Panc1 (cell line): ENCODE data around the gene GRAMD1B. TPM values are rescaled to one million over a fixed set of nuclear protein-coding genes. Genes with fewer than 3 reads are reported as not detected.
A peak's percentile ranks its signal among the peaks of the same experiment; 100 is the strongest.

Source experiments
- ATAC-seq: fragments of 200-7000 bp; cut with Tn5 transposase; 2 replicates; pipeline ENCODE4 v1.9.1; 2020; ENCODE audit warnings: mild to moderate bottlenecking, moderate library complexity
- BruUV-seq: library from RNA; stranded (reverse); fragments of 400-500 nt; replicated peaks from 2 replicates; lab custom pipeline; 2021; lab: Mats Ljungman, UMichigan
- CTCF ChIA-PET: fragments of 300-600 bp; sonication (Branson Sonifier 250); formaldehyde crosslinking; loops from one replicate; lab custom pipeline; 2022; ENCODE audit warnings: antibody characterized with exemption; lab: Charles Lee
- POLR2A ChIA-PET: fragments of 300-600 bp; sonication (Branson Sonifier 250); formaldehyde crosslinking; loops from one replicate; lab custom pipeline; 2022; ENCODE audit warnings: antibody characterized with exemption; lab: Charles Lee
- DNase-seq: peaks from one replicate; pipeline ENCODE4 v3.0.0-alpha.2; 2010; ENCODE audit warnings: low read depth, low spot score
- H3K27ac ChIP-seq: 2 replicates; pipeline ENCODE4 v1.5.1; 2011; ENCODE audit warnings: mild to moderate bottlenecking, low read length, inconsistent platforms
- H3K27me3 ChIP-seq: fragments of 200-500 bp; sonication (Bioruptor generic); 2 replicates; pipeline ENCODE4 v1.6.0; 2014; ENCODE audit warnings: low read length, inconsistent platforms; ENCODE audit not compliant: control insufficient read depth, insufficient read depth
- H3K36me3 ChIP-seq: fragments of 200-500 bp; sonication (Bioruptor generic); 2 replicates; pipeline ENCODE4 v1.5.1; 2014; ENCODE audit warnings: inconsistent platforms, mild to moderate bottlenecking, low read length, moderate library complexity; ENCODE audit not compliant: control insufficient read depth, insufficient read depth
- H3K4me1 ChIP-seq: 2 replicates; pipeline ENCODE4 v1.5.1; 2011; ENCODE audit warnings: inconsistent platforms, mild to moderate bottlenecking, low read length, moderate library complexity; ENCODE audit not compliant: control insufficient read depth, insufficient read depth
- H3K4me3 ChIP-seq, 2 experiments: 2 replicates each; pipeline ENCODE4 v1.5.1; 2011 to 2012; ENCODE audit warnings: low read depth in 2 of 2, low read length in 2 of 2, mild to moderate bottlenecking in 2 of 2, inconsistent platforms in 1 of 2, moderate library complexity in 1 of 2
- H3K9me3 ChIP-seq: fragments of 200-500 bp; sonication (Bioruptor generic); 2 replicates; pipeline ENCODE4 v1.5.1; 2014; ENCODE audit warnings: low read depth, mild to moderate bottlenecking, inconsistent platforms, low read length, moderate library complexity; ENCODE audit not compliant: control insufficient read depth, insufficient read depth
- CTCF ChIP-seq: fragments of 450-650 bp; IDR thresholded peaks from 2 replicates; pipeline ENCODE4 v1.5.1; 2017; ENCODE audit warnings: mild to moderate bottlenecking
- POLR2AphosphoS5 ChIP-seq: IDR thresholded peaks from 2 replicates; pipeline ENCODE4 v1.6.1; 2012; ENCODE audit warnings: mild to moderate bottlenecking, low read depth, low read length, moderate library complexity
- REST ChIP-seq, 2 experiments: IDR thresholded peaks; 2 replicates each; pipeline ENCODE4 v1.6.1; 2011 to 2012; ENCODE audit warnings: low read depth in 2 of 2, control low read depth in 1 of 2, low read length in 1 of 2, mild to moderate bottlenecking in 1 of 2, moderate library complexity in 1 of 2; ENCODE audit not compliant: insufficient read depth in 1 of 2
- SIN3A ChIP-seq: IDR thresholded peaks from 2 replicates; pipeline ENCODE4 v1.6.1; 2012; ENCODE audit warnings: low read depth, mild to moderate bottlenecking, low read length, moderate library complexity, borderline replicate concordance; ENCODE audit not compliant: insufficient read depth
- TCF7L2 ChIP-seq: IDR thresholded peaks from 2 replicates; pipeline ENCODE4 v1.6.1; 2011; ENCODE audit warnings: mild to moderate bottlenecking, low read depth, low read length, inconsistent platforms
- in situ Hi-C: cut with HindIII; loops from 2 replicates; pipeline ENCODE4 v1.10.0; 2016; ENCODE audit warnings: low sequenced_read_pairs, low pct_unique_long_range_greater_than_20kb
- intact Hi-C: fragments of 100-400 bp; cut with micrococcal nuclease; formaldehyde crosslinking; loops from one replicate; pipeline ENCODE4 v1.10.0; 2022; ENCODE audit not compliant: unreplicated experiment
- total RNA-seq: library from RNA; stranded (reverse); gene quantifications from one replicate; pipeline ENCODE4 v1.2.1, GENCODE V29; 2021; ENCODE audit not compliant: unreplicated experiment

GRAMD1B gene
- total RNA-seq, 1 experiment from 2014 or later, result 0.46 TPM

DNA sequence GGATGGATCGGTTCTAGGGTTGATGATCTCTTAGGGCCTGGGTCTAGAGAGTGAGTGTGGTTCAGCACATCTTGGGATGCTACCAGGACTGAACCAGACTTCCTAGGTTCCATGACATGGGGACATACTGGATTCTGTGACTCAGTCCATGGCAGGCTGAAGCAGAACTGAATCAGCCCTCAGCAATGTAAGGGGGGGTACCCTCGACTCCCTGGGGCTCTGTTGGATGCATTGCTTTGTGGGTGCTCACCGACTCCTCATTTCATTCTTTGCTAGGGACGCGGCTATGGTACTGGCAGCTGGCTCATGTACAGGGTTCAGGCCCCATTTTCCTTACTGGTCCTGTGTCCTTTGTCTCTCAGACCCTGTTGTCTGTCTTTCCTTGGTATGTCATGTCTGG lies 733 bp upstream of the GRAMD1B start:
- H3K4me3 ChIP-seq, result no peak overlapping the region
- no peaks in the 10 kb centered on the region for H3K9me3 ChIP-seq
- no peaks in the 10 kb centered on the region; the same call in 1 of the 2 replicates for H3K36me3 ChIP-seq
- no peak for TF ChIP-seq POLR2AphosphoS5
- BruUV-seq, result no TSS peak
- peaks cover 37% of the 10 kb centered on the region for H3K27me3 ChIP-seq
- ChIA-PET POLR2A (no interaction called here), CTCF (no interaction called here)
- ATAC-seq, result no peak
- no peaks in the 10 kb centered on the region for H3K4me1 ChIP-seq
- no peak overlapping the region for H3K27ac ChIP-seq
- intact Hi-C loops, result no loop called here
- in situ Hi-C loops, result no loop called here
- DNase-seq, result no peak

DNA sequence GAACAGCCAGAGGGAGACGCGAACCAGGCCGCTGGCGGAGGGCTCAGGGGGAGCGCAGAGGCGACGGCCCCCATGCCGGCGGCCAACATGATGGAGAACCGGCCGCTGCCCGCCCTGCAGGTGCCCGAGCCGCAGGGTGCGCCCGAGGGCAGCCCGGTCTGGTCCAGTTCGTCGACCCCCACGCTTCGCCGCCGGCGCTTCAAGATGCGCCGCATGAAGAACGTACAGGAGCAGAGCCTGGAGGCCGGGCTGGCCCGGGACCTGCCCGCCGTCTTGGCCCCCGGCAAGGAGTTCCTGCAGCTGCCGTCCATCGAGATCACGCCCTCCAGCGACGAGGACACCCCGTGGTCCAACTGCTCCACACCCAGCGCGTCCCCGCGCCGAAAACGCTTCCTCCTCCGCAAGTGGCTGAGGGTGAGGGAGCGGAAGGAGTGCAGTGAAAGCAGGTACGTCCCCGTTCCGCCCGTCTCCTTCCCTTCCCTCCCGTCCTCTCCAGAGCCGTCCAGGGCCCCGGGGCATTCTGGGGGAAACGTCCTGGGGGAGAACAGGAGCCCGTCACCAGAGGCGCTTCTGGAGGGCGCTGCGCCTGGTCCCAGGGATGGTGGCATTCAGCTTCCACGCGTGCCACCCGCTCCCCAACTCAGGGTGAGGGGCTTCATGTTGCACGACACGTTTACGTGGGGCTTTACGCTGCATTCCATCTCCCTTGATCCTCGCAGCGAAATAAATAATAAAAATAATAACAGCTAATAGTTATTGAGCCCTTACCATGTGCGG lies 840 bp downstream of the GRAMD1B start:
- ChIA-PET POLR2A (no interaction called here), CTCF (interaction anchor here (0.6 kb wide), 1 partner anchor 1243 kb away, joined by 5 read pairs; the partner anchor contains the start of gene SPA17)
- ATAC-seq (peak; percentile 42), DNase-seq (no peak)
- intact Hi-C loops, result no loop called here
- Histone ChIP-seq H3K27me3 (peaks cover 22% of the 10 kb centered on the region), H3K27ac (no peak overlapping the region), H3K4me1 (no peaks in the 10 kb centered on the region), H3K4me3 (peak overlapping the region; percentile 36 to 38), H3K36me3 (no peaks in the 10 kb centered on the region; the same call in 1 of the 2 replicates), H3K9me3 (no peaks in the 10 kb centered on the region)
- TF ChIP-seq REST (IDR thresholded peaks at IDR 0.05; ENCODE audit: insufficient read depth in 1 of 2, low read depth in 2 of 2, low read length in 1 of 2), result no peak
- no peak for TF ChIP-seq TCF7L2
- no peak for TF ChIP-seq POLR2AphosphoS5
- no peak; the same call in 1 of the 2 replicates for TF ChIP-seq CTCF
- no peak for TF ChIP-seq SIN3A
- in situ Hi-C loops, result no loop called here
- BruUV-seq, result no TSS peak

DNA sequence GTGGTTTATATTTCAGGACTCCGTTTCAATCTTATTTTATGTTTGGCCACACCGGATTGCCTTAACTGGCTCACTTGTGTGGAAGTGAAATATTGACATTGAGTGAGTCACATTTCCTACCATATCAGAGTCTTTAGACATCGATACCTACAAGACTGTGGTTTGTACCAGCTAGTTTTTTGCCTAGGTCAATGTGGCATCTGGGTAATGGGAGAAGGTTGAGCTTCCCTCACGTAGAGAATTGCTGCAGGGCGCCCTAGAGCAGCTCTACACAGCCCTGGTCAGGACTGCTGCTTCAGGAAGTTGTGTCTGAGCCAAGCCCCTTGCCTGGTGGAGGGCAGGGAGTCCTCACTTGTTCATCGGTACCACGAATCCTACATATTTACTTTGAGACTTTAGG lies 1.6 kb downstream of the GRAMD1B start:
- in situ Hi-C loops, result no loop called here
- Histone ChIP-seq H3K9me3 (no peaks in the 10 kb centered on the region), H3K27ac (no peak overlapping the region), H3K27me3 (peaks cover 16% of the 10 kb centered on the region), H3K36me3 (no peaks in the 10 kb centered on the region), H3K4me3 (no peak overlapping the region; a peak in 1 of 4 replicates), H3K4me1 (no peaks in the 10 kb centered on the region)
- intact Hi-C loops, result no loop called here
- DNase-seq, result no peak
- no peak for ATAC-seq
- BruUV-seq, result no TSS peak
- TF ChIP-seq TCF7L2, result no peak
- TF ChIP-seq SIN3A, result no peak
- no peak for TF ChIP-seq POLR2AphosphoS5
- TF ChIP-seq REST (IDR thresholded peaks at IDR 0.05; ENCODE audit: insufficient read depth in 1 of 2, low read depth in 2 of 2, low read length in 1 of 2), result no peak
- POLR2A ChIA-PET, result no interaction called here
- CTCF ChIA-PET, result interaction anchor here (0.6 kb wide), 1 partner anchor 1242 kb away, joined by 5 read pairs; the partner anchor contains the start of gene SPA17
